ENCODE data around the gene KCNH4. TPM values are rescaled to one million over a fixed set of nuclear protein-coding genes. Genes with fewer than 3 reads are reported as not detected.

The KCNH4 gene
- polyA plus RNA-seq, 1 donor from 2014 or later, result 0.56 TPM

DNA sequence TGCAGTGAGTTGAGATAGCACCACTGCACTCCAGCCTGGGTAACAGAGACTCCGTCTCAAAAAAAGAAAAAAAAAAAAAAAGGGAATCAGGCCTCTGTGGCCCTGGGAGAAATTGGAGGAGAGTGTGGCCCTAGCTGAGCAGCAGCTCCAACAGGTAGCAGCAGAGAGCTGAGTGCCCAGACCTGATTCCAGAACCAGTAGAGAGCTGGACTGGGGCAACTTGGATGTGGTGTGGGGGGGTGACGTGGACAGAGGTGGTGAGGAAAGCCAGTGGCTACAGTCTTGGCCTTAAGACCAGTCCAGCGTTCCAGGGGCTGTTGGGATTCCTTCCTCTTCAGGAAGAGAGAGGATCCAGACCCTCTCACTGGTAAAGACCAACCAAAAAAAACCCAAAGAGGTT, 56.7 kb downstream of the KCNH4 start:
- no peak overlapping the region for H3K4me3 ChIP-seq (ENCODE audit: low read length)
- H4K20me1 ChIP-seq (ENCODE audit: insufficient read depth), result no peaks in the 10 kb centered on the region
- H3K27ac ChIP-seq (ENCODE audit: low read length), result no peak overlapping the region
- H3K4me2 ChIP-seq (ENCODE audit: low read length), result no peak overlapping the region
- H3K9me3 ChIP-seq (ENCODE audit: low read length), result no peaks in the 10 kb centered on the region
- H3K27me3 ChIP-seq (ENCODE audit: insufficient read depth, low read depth, low read length), result no peaks in the 10 kb centered on the region
- H3K9me2 ChIP-seq (ENCODE audit: insufficient read depth, low read length), result no peaks in the 10 kb centered on the region
- H3K79me2 ChIP-seq (replicated peaks; ENCODE audit: insufficient read depth, low read length), result no peaks in the 10 kb centered on the region
- no peaks in the 10 kb centered on the region for H3K36me3 ChIP-seq (ENCODE audit: insufficient read depth, low read length)
- H3F3A ChIP-seq (ENCODE audit: insufficient read depth, low read length, poor library complexity, severe bottlenecking), result no peaks in the 10 kb centered on the region
- H2AFZ ChIP-seq (ENCODE audit: low read depth, low read length), result no peak overlapping the region
- H3K9ac ChIP-seq (ENCODE audit: low read length), result no peak overlapping the region
- TF ChIP-seq EP300 (conservative IDR thresholded peaks at IDR 0.05; ENCODE audit: poor library complexity, severe bottlenecking) (no peak), POLR2AphosphoS5 (IDR thresholded peaks at IDR 0.05) (no peak), RAD21 (conservative IDR thresholded peaks at IDR 0.05) (no peak), CTCF (IDR thresholded peaks at IDR 0.05; ENCODE audit: poor library complexity, severe bottlenecking) (no peak), EZH2 (IDR thresholded peaks at IDR 0.05; ENCODE audit: borderline replicate concordance, insufficient read depth, low read length, poor library complexity, severe bottlenecking) (no peak), MXI1 (conservative IDR thresholded peaks at IDR 0.05; ENCODE audit: poor library complexity, severe bottlenecking) (no peak), TAF1 (IDR thresholded peaks at IDR 0.05; ENCODE audit: low read depth) (no peak), SMC3 (conservative IDR thresholded peaks at IDR 0.05; ENCODE audit: poor library complexity) (no peak)
- TF ChIP-seq, protein P1, sequence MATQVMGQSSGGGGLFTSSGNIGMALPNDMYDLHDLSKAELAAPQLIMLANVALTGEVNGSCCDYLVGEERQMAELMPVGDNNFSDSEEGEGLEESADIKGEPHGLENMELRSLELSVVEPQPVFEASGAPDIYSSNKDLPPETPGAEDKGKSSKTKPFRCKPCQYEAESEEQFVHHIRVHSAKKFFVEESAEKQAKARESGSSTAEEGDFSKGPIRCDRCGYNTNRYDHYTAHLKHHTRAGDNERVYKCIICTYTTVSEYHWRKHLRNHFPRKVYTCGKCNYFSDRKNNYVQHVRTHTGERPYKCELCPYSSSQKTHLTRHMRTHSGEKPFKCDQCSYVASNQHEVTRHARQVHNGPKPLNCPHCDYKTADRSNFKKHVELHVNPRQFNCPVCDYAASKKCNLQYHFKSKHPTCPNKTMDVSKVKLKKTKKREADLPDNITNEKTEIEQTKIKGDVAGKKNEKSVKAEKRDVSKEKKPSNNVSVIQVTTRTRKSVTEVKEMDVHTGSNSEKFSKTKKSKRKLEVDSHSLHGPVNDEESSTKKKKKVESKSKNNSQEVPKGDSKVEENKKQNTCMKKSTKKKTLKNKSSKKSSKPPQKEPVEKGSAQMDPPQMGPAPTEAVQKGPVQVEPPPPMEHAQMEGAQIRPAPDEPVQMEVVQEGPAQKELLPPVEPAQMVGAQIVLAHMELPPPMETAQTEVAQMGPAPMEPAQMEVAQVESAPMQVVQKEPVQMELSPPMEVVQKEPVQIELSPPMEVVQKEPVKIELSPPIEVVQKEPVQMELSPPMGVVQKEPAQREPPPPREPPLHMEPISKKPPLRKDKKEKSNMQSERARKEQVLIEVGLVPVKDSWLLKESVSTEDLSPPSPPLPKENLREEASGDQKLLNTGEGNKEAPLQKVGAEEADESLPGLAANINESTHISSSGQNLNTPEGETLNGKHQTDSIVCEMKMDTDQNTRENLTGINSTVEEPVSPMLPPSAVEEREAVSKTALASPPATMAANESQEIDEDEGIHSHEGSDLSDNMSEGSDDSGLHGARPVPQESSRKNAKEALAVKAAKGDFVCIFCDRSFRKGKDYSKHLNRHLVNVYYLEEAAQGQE (IDR thresholded peaks at IDR 0.05; ENCODE audit: borderline replicate concordance), result no peak

DNA sequence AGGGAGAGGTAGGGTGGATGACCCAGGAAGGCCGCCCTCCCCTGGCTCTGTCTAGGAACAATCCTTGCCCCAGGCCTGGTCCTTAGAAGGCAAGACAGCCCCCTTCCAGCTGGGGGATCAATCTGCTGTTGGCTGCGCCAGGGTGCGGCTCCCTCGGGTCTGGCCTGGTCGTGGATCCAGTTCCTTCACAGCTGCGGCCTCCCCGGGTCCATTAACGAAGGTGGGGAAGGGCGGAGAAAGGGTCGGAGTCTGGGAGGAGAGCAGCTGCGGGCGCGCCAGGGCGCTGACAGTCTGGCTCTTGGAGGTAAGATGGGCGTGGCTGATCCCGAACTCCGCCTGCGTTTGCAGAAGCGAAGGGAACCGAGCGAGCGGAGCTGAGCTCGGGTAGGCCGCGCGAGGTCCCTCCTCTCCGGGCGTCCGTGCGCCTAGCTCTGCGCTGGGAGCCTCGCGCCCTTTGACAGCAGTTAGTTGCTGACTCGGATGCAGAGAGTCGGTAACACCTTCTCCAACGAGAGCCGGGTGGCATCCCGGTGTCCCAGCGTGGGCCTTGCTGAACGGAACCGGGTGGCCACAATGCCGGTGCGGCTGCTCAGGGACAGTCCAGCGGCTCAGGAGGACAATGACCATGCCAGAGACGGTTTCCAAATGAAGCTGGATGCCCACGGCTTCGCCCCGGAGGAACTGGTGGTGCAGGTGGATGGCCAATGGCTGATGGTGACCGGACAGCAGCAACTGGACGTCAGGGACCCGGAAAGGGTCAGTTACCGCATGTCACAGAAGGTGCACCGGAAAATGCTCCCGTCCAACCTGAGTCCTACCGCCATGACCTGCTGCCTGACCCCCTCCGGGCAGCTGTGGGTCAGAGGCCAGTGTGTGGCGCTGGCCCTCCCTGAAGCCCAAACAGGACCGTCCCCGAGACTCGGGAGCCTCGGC, 58.3 kb downstream of the KCNH4 start, which contains the start of gene HSPB9:
Gene HSPB9, plus strand, starts transcription at position 434 of the 933 bp plus-strand sequence. Its CDS starts 47 bp downstream, at position 481.
- Histone ChIP-seq H2AFZ (ENCODE audit: low read depth, low read length) (no peak within 1 kb of the TSS), H3F3A (ENCODE audit: insufficient read depth, low read length, poor library complexity, severe bottlenecking) (no peaks in the 10 kb centered on the region), H3K9me2 (ENCODE audit: insufficient read depth, low read length) (no peaks in the 10 kb centered on the region), H3K4me3 (ENCODE audit: low read length) (no peak within 1 kb of the TSS), H3K36me3 (ENCODE audit: insufficient read depth, low read length) (no peaks in the 10 kb centered on the region), H3K9ac (ENCODE audit: low read length) (no peak within 1 kb of the TSS), H3K79me2 (replicated peaks; ENCODE audit: insufficient read depth, low read length) (no peaks in the 10 kb centered on the region), H3K4me2 (ENCODE audit: low read length) (no peak within 1 kb of the TSS), H3K27ac (ENCODE audit: low read length) (no peak within 1 kb of the TSS), H3K27me3 (ENCODE audit: insufficient read depth, low read depth, low read length) (no peaks in the 10 kb centered on the region), H3K9me3 (ENCODE audit: low read length) (no peaks in the 10 kb centered on the region), H4K20me1 (ENCODE audit: insufficient read depth) (no peaks in the 10 kb centered on the region)
- TF ChIP-seq TAF1 (IDR thresholded peaks at IDR 0.05; ENCODE audit: low read depth) (no peak), EZH2 (IDR thresholded peaks at IDR 0.05; ENCODE audit: borderline replicate concordance, insufficient read depth, low read length, poor library complexity, severe bottlenecking) (no peak), CTCF (IDR thresholded peaks at IDR 0.05; ENCODE audit: poor library complexity, severe bottlenecking) (no peak), POLR2AphosphoS5 (IDR thresholded peaks at IDR 0.05) (no peak), SMC3 (conservative IDR thresholded peaks at IDR 0.05; ENCODE audit: poor library complexity) (no peak), MXI1 (conservative IDR thresholded peaks at IDR 0.05; ENCODE audit: poor library complexity, severe bottlenecking) (no peak), EP300 (conservative IDR thresholded peaks at IDR 0.05; ENCODE audit: poor library complexity, severe bottlenecking) (no peak), RAD21 (conservative IDR thresholded peaks at IDR 0.05) (no peak)
- TF ChIP-seq, protein P1 (IDR thresholded peaks at IDR 0.05; ENCODE audit: borderline replicate concordance), result no peak

All from neural cell (in vitro differentiated cells).